ENCODE results near the gene CDKL4. TPM values are rescaled to one million over a fixed set of nuclear protein-coding genes. Genes with fewer than 3 reads are reported as not detected.
"Not testable (repeated sequence)": the region's sequence is repeated elsewhere in the genome, so short reads cannot be mapped to it uniquely, and the experiment has no call there.

The CDKL4 gene
- total and polyA plus RNA-seq, 10 donors, result 0.22 to 1.8 (median 0.95) TPM; not detected in 3

DNA sequence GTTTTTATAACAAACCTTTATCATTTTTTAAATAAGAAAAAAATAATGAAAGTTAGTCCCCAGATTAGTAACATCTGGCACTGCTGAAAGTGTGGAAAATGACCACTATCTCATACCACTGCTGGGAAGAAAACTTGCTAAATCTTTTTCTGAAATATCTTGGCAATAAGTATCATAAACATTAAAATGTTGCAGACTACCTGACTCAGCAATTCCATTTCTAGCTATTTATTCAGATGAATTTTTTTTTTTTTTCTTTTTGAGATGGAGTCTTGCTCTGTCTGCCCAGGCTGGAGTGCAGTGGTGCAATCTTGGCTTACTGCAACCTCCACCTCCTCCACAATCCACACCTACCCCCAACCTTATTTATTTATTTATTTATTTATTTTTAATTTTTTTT lies 87.7 kb downstream of the CDKL4 start:
- Histone ChIP-seq H3K36me3 (no peaks in the 10 kb centered on the region), H3K4me3 (no peak overlapping the region), H3K27ac (no peak overlapping the region), H3K27me3 (replicated peaks in 1 of 7) (no peaks in the 10 kb centered on the region), H3K4me1 (no peaks in the 10 kb centered on the region), H3K9me3 (no peaks in the 10 kb centered on the region)
- intact Hi-C loops (cut with DNase I; ENCODE audit: low total_unique reads), result no loop called here
- no peak for DNase-seq
- TF ChIP-seq POLR2AphosphoS5 (IDR thresholded peaks at IDR 0.05), result no peak
- TF ChIP-seq POLR2A (IDR thresholded peaks at IDR 0.05), result no peak
- no peak for TF ChIP-seq CTCF (IDR thresholded peaks at IDR 0.05 in 8 of 11, conservative IDR thresholded peaks at IDR 0.05 in 3 of 11)

DNA sequence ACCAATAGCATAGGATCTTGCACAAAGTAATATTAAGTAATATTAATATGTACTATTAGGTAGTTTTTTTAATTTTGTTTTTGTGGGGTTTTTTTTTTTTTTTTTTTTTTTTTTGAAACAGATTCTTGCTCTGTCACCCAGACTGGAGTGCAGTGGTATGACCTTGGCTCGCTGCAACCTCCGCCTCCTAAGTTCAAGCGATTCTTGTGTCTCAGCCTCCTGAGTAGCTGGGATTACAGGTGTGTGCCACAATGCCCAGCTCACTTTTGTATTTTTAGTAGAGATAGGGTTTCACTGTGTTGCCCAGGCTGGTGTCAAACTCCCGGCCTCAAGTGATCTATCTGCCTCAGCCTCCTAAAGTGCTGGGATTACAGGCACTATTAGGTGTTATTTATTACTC lies 88.2 kb downstream of the CDKL4 start:
- intact Hi-C loops (cut with DNase I; ENCODE audit: low total_unique reads); H3K9me3 ChIP-seq; H3K27ac ChIP-seq; H3K27me3 ChIP-seq (replicated peaks in 1 of 7); H3K36me3 ChIP-seq; DNase-seq; H3K4me3 ChIP-seq; H3K4me1 ChIP-seq: not testable (repeated sequence)
- 91 to 96% (median 94%) methylated on average over 4 of the region's 4 CpGs for WGBS, 5 donors

DNA sequence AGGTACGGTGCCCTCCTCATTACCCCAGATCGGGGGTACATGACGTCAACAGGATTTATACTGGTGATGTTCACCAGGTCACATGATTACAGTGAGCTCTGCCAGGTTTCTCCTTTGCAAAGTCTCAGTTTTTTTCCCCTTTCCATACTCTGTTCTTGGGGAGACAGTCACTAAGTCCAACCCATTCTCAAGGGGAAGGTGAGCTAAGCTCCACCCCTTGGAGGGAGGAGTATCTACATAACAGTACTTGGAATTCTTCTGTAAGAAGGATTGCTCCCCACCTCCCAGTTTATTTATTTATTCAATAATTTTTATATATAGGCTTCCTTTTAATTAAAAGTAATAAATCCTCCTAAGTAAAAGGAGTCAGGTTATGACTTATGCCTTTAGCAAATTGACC lies 88.8 kb downstream of the CDKL4 start:
- H3K27ac ChIP-seq, result no peak overlapping the region
- no peaks in the 10 kb centered on the region for H3K27me3 ChIP-seq (replicated peaks in 1 of 7)
- H3K36me3 ChIP-seq, result no peaks in the 10 kb centered on the region
- 83 to 97% (median 90%) methylated on average over 3 of the region's 3 CpGs for WGBS, 5 donors
- no peaks in the 10 kb centered on the region for H3K9me3 ChIP-seq
- no peaks in the 10 kb centered on the region for H3K4me1 ChIP-seq
- TF ChIP-seq POLR2AphosphoS5 (IDR thresholded peaks at IDR 0.05) (no peak), POLR2A (IDR thresholded peaks at IDR 0.05) (no peak), CTCF (IDR thresholded peaks at IDR 0.05 in 8 of 11, conservative IDR thresholded peaks at IDR 0.05 in 3 of 11) (no peak)
- DNase-seq, result no peak
- H3K4me3 ChIP-seq, result no peak overlapping the region
- intact Hi-C loops (cut with DNase I; ENCODE audit: low total_unique reads), result no loop called here

DNA sequence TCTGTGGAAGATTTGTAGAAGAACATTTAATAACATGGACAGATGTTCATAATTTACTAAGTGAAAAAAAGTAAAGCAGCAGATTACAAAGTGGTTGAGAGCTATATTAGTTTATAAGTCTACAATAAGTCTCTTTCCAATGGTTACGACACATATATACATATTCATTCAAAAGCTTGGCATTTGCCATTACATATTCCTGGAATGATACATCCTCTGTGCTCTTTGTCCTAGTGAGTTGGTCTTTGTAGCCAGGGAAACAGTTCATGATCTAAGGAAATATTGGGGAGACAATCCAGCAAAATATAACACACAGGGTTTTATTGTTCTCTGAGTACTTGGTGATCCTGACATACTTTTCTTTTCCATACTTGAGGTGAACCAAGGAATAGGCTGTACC lies 90.5 kb downstream of the CDKL4 start:
- WGBS, 5 donors, result 93 to 100% (median 97%) methylated on average over 1 of the region's 1 CpG

More for the DNA sequence above, 90.5 kb downstream of the CDKL4 start:
- intact Hi-C loops (cut with DNase I; ENCODE audit: low total_unique reads), result no loop called here
- H3K4me3 ChIP-seq, result no peak overlapping the region
- no peaks in the 10 kb centered on the region for H3K27me3 ChIP-seq (replicated peaks in 1 of 7)
- TF ChIP-seq CTCF (IDR thresholded peaks at IDR 0.05 in 8 of 11, conservative IDR thresholded peaks at IDR 0.05 in 3 of 11) (no peak), POLR2A (IDR thresholded peaks at IDR 0.05) (no peak), POLR2AphosphoS5 (IDR thresholded peaks at IDR 0.05) (no peak)
- H3K4me1 ChIP-seq, result no peaks in the 10 kb centered on the region
- H3K36me3 ChIP-seq, result no peaks in the 10 kb centered on the region
- no peaks in the 10 kb centered on the region for H3K9me3 ChIP-seq
- DNase-seq, result no peak
- H3K27ac ChIP-seq, result no peak overlapping the region

Data from spleen (tissue), 11 donors.